IgD-negative memory B cell (primary cell): ENCODE measurements around the gene POU2F1. TPM values are rescaled to one million over a fixed set of nuclear protein-coding genes. Genes with fewer than 3 reads are reported as not detected.
"Not testable (repeated sequence)": the region's sequence is repeated elsewhere in the genome, so short reads cannot be mapped to it uniquely, and the experiment has no call there.

Source experiments
- H3K27ac Mint-ChIP-seq, 3 donors: one replicate each; pipeline ENCODE4 v1.8.0; 2020 to 2022; ENCODE audit warnings: mild to moderate bottlenecking in 3 of 3, mixed read lengths in 3 of 3, moderate library complexity in 1 of 3
- H3K27me3 Mint-ChIP-seq: one replicate; pipeline ENCODE4 v1.8.0; 2021; ENCODE audit warnings: mixed read lengths
- H3K36me3 Mint-ChIP-seq: one replicate; pipeline ENCODE4 v1.8.0; 2020; ENCODE audit warnings: mild to moderate bottlenecking, mixed read lengths
- H3K4me1 Mint-ChIP-seq, 3 donors: one replicate each; pipeline ENCODE4 v1.8.0; 2020 to 2022; ENCODE audit warnings: mixed read lengths in 3 of 3, mild to moderate bottlenecking in 1 of 3
- H3K4me3 Mint-ChIP-seq, 4 donors: one replicate each; pipeline ENCODE4 v1.8.0; 2020 to 2022; ENCODE audit warnings: mild to moderate bottlenecking in 4 of 4, mixed read lengths in 4 of 4, moderate library complexity in 3 of 4
- H3K9me3 Mint-ChIP-seq, 3 donors: one replicate each; pipeline ENCODE4 v1.8.0; 2020 to 2021; ENCODE audit warnings: mixed read lengths in 3 of 3, mild to moderate bottlenecking in 1 of 3
- polyA plus RNA-seq: library from polyadenylated mRNA; unstranded; fragments of 300-500 nt; fragmentation: Illumina TruSeq; gene quantifications from one replicate; pipeline ENCODE4 v1.2.3, GENCODE V29; 2021

Gene POU2F1
- polyA plus RNA-seq, 1 donor from 2014 or later: 20.4 TPM

DNA sequence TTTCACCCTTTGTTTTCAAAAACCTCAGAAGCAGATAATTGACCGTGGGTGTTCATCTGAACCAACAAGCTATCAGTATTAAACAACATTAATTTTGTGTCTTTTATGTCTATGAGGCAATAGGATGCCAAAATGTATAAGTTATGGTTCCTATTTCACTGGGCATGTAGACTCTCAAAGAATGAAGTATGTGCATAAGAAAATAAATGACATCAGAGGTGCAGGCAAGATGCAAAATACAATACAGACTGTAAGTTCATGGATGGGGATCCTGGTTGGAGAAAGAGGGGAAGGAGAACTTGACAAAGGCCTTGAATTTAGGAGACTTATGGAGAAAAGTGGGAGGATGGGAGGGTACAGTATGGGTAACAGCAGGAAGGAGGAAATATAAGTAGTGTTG, 23.4 kb upstream of the POU2F1 start:
- Mint-ChIP-seq H3K4me3 (no peak overlapping the region), H3K27ac (peak overlapping the region in 1 of 3 donors; percentile 16), H3K4me1 (peaks cover 0 to 2% (median 0%) of the 10 kb centered on the region in 3 donors), H3K27me3 (peaks cover 2% of the 10 kb centered on the region), H3K9me3 (peaks cover 0 to 2% (median 0%) of the 10 kb centered on the region in 3 donors), H3K36me3 (peaks cover 1% of the 10 kb centered on the region)

DNA sequence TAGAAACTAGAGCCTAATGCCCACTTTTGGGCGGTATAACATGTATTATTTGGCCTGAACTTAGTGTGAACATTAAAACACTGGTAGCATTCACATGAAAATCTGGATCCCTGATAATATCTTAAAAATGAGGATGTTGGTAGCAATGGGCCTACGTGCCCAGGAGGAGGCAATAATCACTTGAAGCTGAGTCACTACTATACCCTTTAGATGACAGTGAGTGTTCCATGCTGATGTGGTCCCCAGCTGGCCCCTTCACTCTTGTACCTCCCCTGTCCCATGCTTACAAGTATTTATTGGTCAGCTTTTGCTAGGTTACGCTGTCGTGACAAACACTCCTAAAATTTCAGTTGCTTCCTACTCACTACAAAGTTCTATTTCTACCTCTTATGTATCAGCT, 23.0 kb upstream of the POU2F1 start:
- Mint-ChIP-seq H3K36me3 (peaks cover 1% of the 10 kb centered on the region), H3K4me1 (peaks cover 0 to 2% (median 0%) of the 10 kb centered on the region in 3 donors), H3K27me3 (peaks cover 2% of the 10 kb centered on the region), H3K9me3 (peaks cover 0 to 2% (median 0%) of the 10 kb centered on the region in 3 donors), H3K4me3 (no peak overlapping the region), H3K27ac (peak overlapping the region in 1 of 3 donors; percentile 16)

- peaks cover 1% of the 10 kb centered on the region for H3K36me3 Mint-ChIP-seq
- no peak overlapping the region for H3K4me3 Mint-ChIP-seq
- H3K27ac Mint-ChIP-seq: no peak overlapping the region
- peaks cover 0 to 2% (median 0%) of the 10 kb centered on the region in 3 donors for H3K4me1 Mint-ChIP-seq
- peaks cover 2% of the 10 kb centered on the region for H3K27me3 Mint-ChIP-seq
- no peaks in the 10 kb centered on the region for H3K9me3 Mint-ChIP-seq
Observed at GRCh38 chr1:167198518-167199133, 22.1 kb upstream of the POU2F1 start.

DNA sequence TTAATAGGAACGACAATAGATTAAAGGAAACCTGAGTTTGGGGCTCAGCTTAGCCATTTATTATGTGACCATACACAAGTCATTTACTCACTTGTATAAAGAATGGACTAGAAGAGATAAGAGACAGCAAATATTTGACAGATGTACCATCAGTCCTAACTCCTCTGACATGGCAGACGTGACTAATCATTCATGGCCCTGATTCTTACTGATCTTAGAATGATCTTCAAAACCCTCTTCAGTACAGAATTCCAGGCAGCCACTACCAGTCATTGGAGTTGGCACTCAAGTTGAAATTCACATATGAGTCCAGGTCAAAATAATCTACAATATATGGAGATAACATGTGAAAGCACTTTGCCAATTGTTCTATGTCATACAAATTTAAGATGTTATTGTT, 21.0 kb upstream of the POU2F1 start:
- Mint-ChIP-seq H3K4me1 (peaks cover 0 to 2% (median 0%) of the 10 kb centered on the region in 3 donors), H3K4me3 (no peak overlapping the region), H3K36me3 (peaks cover 1% of the 10 kb centered on the region), H3K27ac (no peak overlapping the region), H3K9me3 (no peaks in the 10 kb centered on the region), H3K27me3 (peaks cover 2% of the 10 kb centered on the region)

DNA sequence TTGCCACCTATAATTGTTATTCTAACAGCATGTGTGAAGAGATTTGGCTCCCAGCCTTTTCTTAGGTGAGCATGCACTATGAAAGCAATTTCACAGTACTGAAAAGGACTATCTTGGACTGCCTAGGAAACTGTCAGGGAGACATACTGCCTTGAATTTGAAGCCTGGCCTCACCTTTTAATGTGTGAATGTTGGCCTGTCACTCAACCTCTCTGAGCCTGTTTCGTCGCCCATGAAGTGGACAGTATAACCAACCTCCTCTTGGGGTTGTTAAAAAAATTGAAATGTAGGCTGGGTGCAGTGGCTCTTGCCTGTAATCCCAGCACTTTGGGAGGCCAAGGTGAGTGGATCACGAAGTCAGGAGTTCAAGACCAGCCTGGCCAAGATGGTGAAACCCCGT, 20.4 kb upstream of the POU2F1 start:
- H3K27me3 Mint-ChIP-seq: peaks cover 2% of the 10 kb centered on the region
- peaks cover 0 to 2% (median 0%) of the 10 kb centered on the region in 3 donors for H3K4me1 Mint-ChIP-seq
- H3K4me3 Mint-ChIP-seq: no peak overlapping the region
- H3K27ac Mint-ChIP-seq: no peak overlapping the region
- H3K36me3 Mint-ChIP-seq: peaks cover 1% of the 10 kb centered on the region
- H3K9me3 Mint-ChIP-seq: peaks cover 0 to under 1% (median 0%) of the 10 kb centered on the region in 3 donors

- Mint-ChIP-seq H3K27ac (no peak overlapping the region), H3K4me1 (no peaks in the 10 kb centered on the region), H3K27me3 (peaks cover 7% of the 10 kb centered on the region), H3K4me3 (no peak overlapping the region), H3K36me3 (peaks cover 1% of the 10 kb centered on the region), H3K9me3 (peaks cover 0 to 4% (median 0%) of the 10 kb centered on the region in 3 donors)
Observed at GRCh38 chr1:167200749-167201148, 19.9 kb upstream of the POU2F1 start.

DNA sequence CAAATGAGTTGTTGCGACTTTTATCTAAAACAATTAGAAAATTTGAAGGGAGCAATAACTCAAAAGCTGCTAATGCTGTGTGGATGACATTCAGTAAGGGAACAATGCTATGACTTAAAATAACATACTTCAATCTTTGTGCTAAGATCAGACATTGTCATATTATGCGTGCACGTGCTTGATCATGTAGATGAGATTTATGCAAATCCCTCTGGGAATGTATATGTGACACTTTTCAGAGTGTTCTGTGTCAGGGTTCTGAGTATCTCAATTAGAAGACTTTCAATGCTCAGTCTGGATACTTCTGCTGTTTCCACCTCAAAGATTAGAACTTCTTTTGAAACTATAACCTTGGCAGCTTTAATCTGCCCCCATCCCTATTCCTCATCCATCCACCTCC, 18.6 kb upstream of the POU2F1 start:
- Mint-ChIP-seq H3K9me3 (peaks cover 0 to 5% (median 0%) of the 10 kb centered on the region in 3 donors), H3K27ac (no peak overlapping the region), H3K36me3 (peaks cover 1% of the 10 kb centered on the region), H3K4me1 (no peaks in the 10 kb centered on the region), H3K4me3 (no peak overlapping the region), H3K27me3 (peaks cover 8% of the 10 kb centered on the region)

DNA sequence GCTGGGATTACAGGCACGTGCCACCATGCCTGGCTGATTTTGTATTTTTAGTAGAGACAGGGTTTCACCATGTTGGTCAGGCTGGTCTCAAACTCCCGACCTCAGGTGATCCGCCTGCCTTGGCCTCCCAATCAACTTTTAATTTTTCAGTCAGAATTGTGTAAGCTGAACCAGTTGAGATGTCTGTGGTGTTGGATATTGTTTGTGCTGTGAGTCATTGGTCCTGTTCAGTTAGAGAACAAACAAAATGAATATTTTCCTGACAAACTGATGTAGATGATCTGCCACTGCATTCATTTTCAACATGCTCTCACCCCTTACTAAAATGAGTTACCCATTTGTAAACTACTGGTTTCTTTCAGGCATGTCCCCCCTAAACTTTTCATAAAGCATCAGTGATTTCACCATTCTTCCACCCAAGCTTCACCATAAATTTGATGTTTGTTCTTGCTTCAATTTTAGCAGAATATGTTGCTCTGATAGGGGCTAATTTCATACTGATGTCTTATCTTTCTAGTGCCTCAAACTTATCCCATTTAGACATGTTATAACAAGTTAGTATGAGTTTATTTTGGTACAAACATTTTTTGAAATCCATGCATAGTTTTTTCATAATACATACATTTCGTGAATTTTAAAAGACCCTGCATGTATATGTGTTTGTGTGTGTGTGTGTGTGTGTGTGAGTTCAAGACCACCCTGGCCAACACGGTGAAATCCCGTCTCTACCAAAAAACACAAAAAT, 15.2 kb upstream of the POU2F1 start:
- H3K9me3 Mint-ChIP-seq: peaks cover 5 to 12% (median 7%) of the 10 kb centered on the region in 3 donors
- H3K27ac Mint-ChIP-seq: peak overlapping the region in 1 of 3 donors; percentile 67

DNA sequence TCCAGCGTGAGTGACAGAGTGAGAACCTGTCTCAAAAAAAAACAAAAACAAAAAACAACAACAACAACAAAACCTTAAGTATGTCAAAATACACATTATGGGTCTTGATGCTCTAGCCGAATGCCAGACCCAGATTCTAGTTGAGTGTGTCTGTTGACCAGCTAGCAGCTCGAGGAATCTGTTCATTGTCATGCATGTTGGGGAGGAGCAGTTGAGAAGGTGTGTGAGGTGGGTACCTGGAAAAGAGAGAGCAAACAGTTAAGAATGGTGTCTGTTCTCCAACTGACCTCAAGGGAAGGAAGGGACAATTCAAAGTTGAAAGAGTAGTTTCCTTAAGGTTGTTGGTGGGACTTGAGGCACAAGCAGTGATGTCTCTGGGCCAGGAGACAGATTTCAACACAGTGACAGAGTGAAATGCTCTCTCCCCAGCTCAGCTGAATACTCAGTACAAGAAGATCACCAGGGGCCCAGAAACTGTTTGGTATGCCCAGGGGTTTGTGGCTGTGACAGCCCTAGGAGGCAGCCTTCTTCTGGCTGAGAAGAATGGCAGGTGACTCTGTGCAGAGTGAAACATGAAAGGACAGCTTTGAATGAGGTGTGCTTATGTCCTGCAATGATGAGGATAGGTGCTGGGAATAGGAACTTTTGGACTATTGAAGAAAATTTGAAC, 14.4 kb upstream of the POU2F1 start:
- Mint-ChIP-seq H3K36me3 (peaks cover 3% of the 10 kb centered on the region), H3K4me1 (peaks cover 3 to 6% (median 5%) of the 10 kb centered on the region in 3 donors), H3K27ac (no peak overlapping the region), H3K9me3 (peaks cover 5 to 12% (median 10%) of the 10 kb centered on the region in 3 donors), H3K27me3 (peaks cover 7% of the 10 kb centered on the region), H3K4me3 (no peak overlapping the region)

More for the DNA sequence above, 15.2 kb upstream of the POU2F1 start:
- not testable (repeated sequence) for H3K4me1 Mint-ChIP-seq, H3K36me3 Mint-ChIP-seq, H3K27me3 Mint-ChIP-seq, H3K4me3 Mint-ChIP-seq

DNA sequence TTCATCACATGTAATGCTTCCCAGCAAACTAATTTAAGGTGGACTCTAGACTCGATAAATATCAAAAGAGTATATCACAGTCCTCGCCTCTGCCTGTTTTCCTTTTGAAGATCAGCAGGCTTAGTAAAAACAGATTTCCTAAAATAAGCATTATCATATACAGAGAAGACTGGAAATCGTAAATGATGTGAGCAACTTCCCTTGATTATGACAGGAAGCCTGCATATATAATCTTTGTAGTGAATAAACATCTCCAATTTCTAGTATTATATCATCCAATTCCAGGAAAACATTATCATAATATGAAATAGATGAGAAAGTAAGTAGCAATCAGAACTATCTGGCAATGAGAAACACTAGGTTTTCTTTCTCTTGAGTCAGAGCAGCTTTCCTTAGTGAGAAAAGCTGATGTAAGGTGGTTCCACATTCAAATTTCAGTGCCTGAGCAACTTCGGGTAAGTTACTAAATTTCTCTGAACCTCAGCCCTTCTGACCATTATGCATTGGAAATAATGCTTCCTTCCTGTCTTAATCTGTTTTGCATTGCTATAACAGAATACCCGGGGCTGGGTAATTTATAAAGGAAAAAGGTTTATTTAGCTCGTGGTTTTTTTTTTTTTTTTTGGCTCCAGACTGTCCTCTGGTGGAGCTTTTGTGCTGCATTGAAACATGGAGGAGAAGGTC, 12.6 kb upstream of the POU2F1 start:
- no peak overlapping the region for H3K4me3 Mint-ChIP-seq
- peaks cover 7% of the 10 kb centered on the region for H3K27me3 Mint-ChIP-seq
- peaks cover 3 to 6% (median 5%) of the 10 kb centered on the region in 3 donors for H3K4me1 Mint-ChIP-seq
- H3K27ac Mint-ChIP-seq: peak overlapping the region in 1 of 3 donors; percentile 87
- H3K36me3 Mint-ChIP-seq: peaks cover 5% of the 10 kb centered on the region
- peaks cover 5 to 12% (median 11%) of the 10 kb centered on the region in 3 donors for H3K9me3 Mint-ChIP-seq

- H3K9me3 Mint-ChIP-seq: peaks cover 5 to 12% (median 11%) of the 10 kb centered on the region in 3 donors
- peaks cover 3 to 6% (median 5%) of the 10 kb centered on the region in 3 donors for H3K4me1 Mint-ChIP-seq
- H3K4me3 Mint-ChIP-seq: no peak overlapping the region
- peaks cover 5% of the 10 kb centered on the region for H3K36me3 Mint-ChIP-seq
- H3K27ac Mint-ChIP-seq: peak overlapping the region in 2 of 3 donors; percentile 87 to 91
- peaks cover 7% of the 10 kb centered on the region for H3K27me3 Mint-ChIP-seq
Observed at GRCh38 chr1:167208624-167208976, 12.1 kb upstream of the POU2F1 start.

DNA sequence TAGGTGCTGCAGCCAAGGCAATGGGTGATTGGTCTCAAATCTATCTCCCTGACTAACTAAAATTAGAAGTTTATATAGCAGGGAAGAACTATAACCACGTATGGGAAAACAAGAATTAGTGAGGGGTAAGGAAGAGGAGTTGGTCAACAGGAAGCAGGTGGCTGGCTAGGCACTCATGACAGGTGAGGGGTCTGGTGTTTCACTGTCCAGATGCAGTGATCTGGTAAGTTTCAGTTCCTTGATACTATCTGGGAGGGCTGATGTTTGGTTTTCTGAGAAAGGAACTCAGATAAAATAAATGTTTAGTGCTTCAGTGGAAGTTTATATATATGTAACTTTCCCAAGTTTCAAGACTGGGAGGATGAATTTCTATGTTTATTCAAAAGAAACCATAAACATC, 11.6 kb upstream of the POU2F1 start:
- Mint-ChIP-seq H3K36me3 (peaks cover 5% of the 10 kb centered on the region), H3K27ac (peak overlapping the region in 2 of 3 donors; percentile 87 to 91), H3K4me1 (peaks cover 3 to 6% (median 5%) of the 10 kb centered on the region in 3 donors), H3K4me3 (no peak overlapping the region), H3K9me3 (peaks cover 5 to 12% (median 11%) of the 10 kb centered on the region in 3 donors), H3K27me3 (peaks cover 7% of the 10 kb centered on the region)

- Mint-ChIP-seq H3K4me3 (no peak overlapping the region), H3K27ac (no peak overlapping the region), H3K4me1 (peaks cover 3 to 6% (median 5%) of the 10 kb centered on the region in 3 donors), H3K27me3 (peaks cover 2% of the 10 kb centered on the region), H3K36me3 (peaks cover 5% of the 10 kb centered on the region), H3K9me3 (peaks cover 1 to 12% (median 11%) of the 10 kb centered on the region in 3 donors)
Observed at GRCh38 chr1:167210966-167211674, 9.6 kb upstream of the POU2F1 start.

DNA sequence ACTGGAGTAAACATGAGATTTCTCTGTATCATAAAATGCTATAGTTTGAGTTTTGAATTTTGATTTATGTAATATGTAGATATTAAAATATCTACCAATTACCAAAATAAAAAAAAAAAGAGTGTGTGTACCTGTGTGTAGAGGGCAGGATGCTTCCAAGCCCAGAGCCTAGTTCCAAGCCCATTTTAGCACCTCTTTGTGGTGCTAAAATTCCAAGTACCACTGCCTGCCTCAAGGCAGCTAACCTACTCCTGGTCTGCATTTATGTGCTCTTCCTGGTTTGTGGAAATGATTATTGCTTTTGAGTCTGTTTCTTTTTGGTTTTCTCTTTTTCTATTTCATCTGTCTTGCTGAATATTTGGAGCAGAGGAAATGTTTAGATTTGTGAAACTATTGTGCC, 8.7 kb upstream of the POU2F1 start:
- H3K4me3 Mint-ChIP-seq: no peak overlapping the region
- peaks cover 3 to 6% (median 5%) of the 10 kb centered on the region in 3 donors for H3K4me1 Mint-ChIP-seq
- peaks cover 5% of the 10 kb centered on the region for H3K36me3 Mint-ChIP-seq
- H3K27me3 Mint-ChIP-seq: no peaks in the 10 kb centered on the region
- peaks cover 2 to 18% (median 14%) of the 10 kb centered on the region in 3 donors for H3K9me3 Mint-ChIP-seq
- no peak overlapping the region for H3K27ac Mint-ChIP-seq
